Measurements from ENCODE around the gene C1orf35. TPM values are rescaled to one million over a fixed set of nuclear protein-coding genes. Genes with fewer than 3 reads are reported as not detected.
A peak's percentile ranks its signal among the peaks of the same experiment; 100 is the strongest.

Gene C1orf35
- total and polyA plus RNA-seq, 4 experiments from 2014 or later = 16.4 to 30.7 (median 24.2) TPM

- Histone ChIP-seq H3K27ac (ENCODE audit: low read depth, low read length) (peak overlapping the region; percentile 98), H3K36me3 (ENCODE audit: insufficient read depth, low read length) (peaks cover 16% of the 10 kb centered on the region), H3K9me3 (ENCODE audit: control insufficient read depth in 1 of 2, low read length in 2 of 2) (no peaks in the 10 kb centered on the region), H3K4me3 (ENCODE audit: low read length in 2 of 2) (peak overlapping the region; percentile 94 to 99), H3K27me3 (ENCODE audit: insufficient read depth, low read length) (no peaks in the 10 kb centered on the region), H3K4me1 (ENCODE audit: insufficient read depth, low read length) (peaks cover 52% of the 10 kb centered on the region)
- H3K27me3 Mint-ChIP-seq = no peaks in the 10 kb centered on the region
- peak in 4 of 5 donors; percentile 26 to 47 (median 32) for DNase-seq
- no peaks in the 10 kb centered on the region for H3K9me3 Mint-ChIP-seq
- H3K4me3 Mint-ChIP-seq = peak overlapping the region; percentile 92 to 97 (median 96)
- ChIA-PET CTCF (ENCODE audit: partially characterized antibody) (interaction anchor here (3.3 to 7.3 kb wide), 2 partner anchors 11 to 25 kb away, joined by 13 to 50 read pairs; partner anchors contain the start of gene IBA57), POLR2A (ENCODE audit: partially characterized antibody) (interaction anchor here (1.0 to 5.3 kb wide), 10 partner anchors 8 to 323 kb away, joined by 3 to 127 read pairs (median 7); partner anchors contain the start of genes ARF1, GJC2, IBA57 and TRIM11)
- peak overlapping the region; percentile 91 to 100 (median 100) for H3K27ac Mint-ChIP-seq
- H3K4me1 Mint-ChIP-seq = peaks cover 14 to 52% (median 35%) of the 10 kb centered on the region in 4 donors
- peaks cover 0 to 27% of the 10 kb centered on the region in 2 donors for H3K36me3 Mint-ChIP-seq
- intact Hi-C loops (cut with micrococcal nuclease) = loop anchor here (2.0 kb wide), 1 partner anchor 71 kb away; no protein-coding TSS in a partner anchor
Measured at GRCh38 chr1:228141226-228142044, 38.3 kb upstream of the C1orf35 start.

- Histone ChIP-seq H3K36me3 (ENCODE audit: insufficient read depth, low read length) (peaks cover 10% of the 10 kb centered on the region), H3K4me1 (ENCODE audit: insufficient read depth, low read length) (peaks cover 52% of the 10 kb centered on the region), H3K27me3 (ENCODE audit: insufficient read depth, low read length) (no peaks in the 10 kb centered on the region), H3K4me3 (ENCODE audit: low read length in 2 of 2) (peak overlapping the region; percentile 94 to 99), H3K27ac (ENCODE audit: low read depth, low read length) (peak overlapping the region; percentile 98), H3K9me3 (ENCODE audit: control insufficient read depth in 1 of 2, low read length in 2 of 2) (no peaks in the 10 kb centered on the region)
- H3K36me3 Mint-ChIP-seq = peaks cover 0 to 27% of the 10 kb centered on the region in 2 donors
- H3K27ac Mint-ChIP-seq = peak overlapping the region; percentile 91 to 100 (median 100)
- H3K27me3 Mint-ChIP-seq = peaks cover 0 to 5% of the 10 kb centered on the region in 2 donors
- ChIA-PET CTCF (ENCODE audit: partially characterized antibody) (interaction anchor here (3.3 to 7.3 kb wide), 2 partner anchors 10 to 26 kb away, joined by 13 to 50 read pairs; partner anchors contain the start of gene IBA57), POLR2A (ENCODE audit: partially characterized antibody) (interaction anchor here (0.6 to 5.3 kb wide), 20 partner anchors 9 to 1418 kb away, joined by 3 to 127 read pairs (median 6); partner anchors contain the start of genes ABCB10, ARF1, GJC2 and IBA57)
- peak overlapping the region; percentile 92 to 97 (median 96) for H3K4me3 Mint-ChIP-seq
- no peaks in the 10 kb centered on the region for H3K9me3 Mint-ChIP-seq
- DNase-seq = peak in 2 of 5 donors; percentile 22 to 24
- H3K4me1 Mint-ChIP-seq = peaks cover 14 to 51% (median 35%) of the 10 kb centered on the region in 4 donors
- intact Hi-C loops (cut with micrococcal nuclease) = loop anchor here (1.0 to 2.0 kb wide), 6 partner anchors 25 to 405 kb away; partner anchors contain the start of genes ARF1, C1orf35, IBA57 and JMJD4
Measured at GRCh38 chr1:228140724-228141225, 37.6 kb upstream of the C1orf35 start.

GRCh38 chr1:228139931-228140723 lies 37.0 kb upstream of the C1orf35 start, which contains the start of gene GUK1:
Gene GUK1 (plus strand): TSS chr1:228140279. CDS start chr1:228140303, 24 bp downstream.
- Mint-ChIP-seq H3K27ac (peak within 1 kb of the TSS; percentile 91 to 100 (median 100)), H3K4me3 (peak within 1 kb of the TSS; percentile 92 to 97 (median 96)), H3K4me1 (peaks cover 14 to 47% (median 35%) of the 10 kb centered on the region in 4 donors), H3K9me3 (no peaks in the 10 kb centered on the region), H3K36me3 (peaks cover 0 to 24% of the 10 kb centered on the region in 2 donors), H3K27me3 (peaks cover 0 to 7% of the 10 kb centered on the region in 2 donors)
- CTCF ChIA-PET (ENCODE audit: partially characterized antibody) = interaction anchor here (0.8 to 7.3 kb wide), 3 partner anchors 10 to 30 kb away, joined by 3 to 50 read pairs (median 13); partner anchors contain the start of gene IBA57
- Histone ChIP-seq H3K27ac (ENCODE audit: low read depth, low read length) (peak within 1 kb of the TSS; percentile 98), H3K27me3 (ENCODE audit: insufficient read depth, low read length) (no peaks in the 10 kb centered on the region), H3K4me1 (ENCODE audit: insufficient read depth, low read length) (peaks cover 47% of the 10 kb centered on the region), H3K9me3 (ENCODE audit: control insufficient read depth in 1 of 2, low read length in 2 of 2) (no peaks in the 10 kb centered on the region), H3K36me3 (ENCODE audit: insufficient read depth, low read length) (peaks cover 4% of the 10 kb centered on the region), H3K4me3 (ENCODE audit: low read length in 2 of 2) (peak within 1 kb of the TSS; percentile 94 to 99)
- POLR2A ChIA-PET (ENCODE audit: partially characterized antibody) = interaction anchor here (0.6 to 5.3 kb wide), 20 partner anchors 9 to 1419 kb away, joined by 3 to 127 read pairs (median 6); partner anchors contain the start of genes ABCB10, ARF1, GJC2 and IBA57
- peak; percentile 100 for DNase-seq
- intact Hi-C loops (cut with micrococcal nuclease) = loop anchor here (1.0 to 2.0 kb wide), 7 partner anchors 25 to 405 kb away; partner anchors contain the start of genes ARF1, C1orf35, IBA57 and JMJD4

GRCh38 chr1:228139406-228139930 lies 36.3 kb upstream of the C1orf35 start:
- peaks cover 12 to 46% (median 33%) of the 10 kb centered on the region in 4 donors for H3K4me1 Mint-ChIP-seq
- Histone ChIP-seq H3K36me3 (ENCODE audit: insufficient read depth, low read length) (peaks cover 4% of the 10 kb centered on the region), H3K4me3 (ENCODE audit: low read length in 2 of 2) (peak overlapping the region; percentile 77 to 83), H3K27me3 (ENCODE audit: insufficient read depth, low read length) (no peaks in the 10 kb centered on the region), H3K4me1 (ENCODE audit: insufficient read depth, low read length) (peaks cover 41% of the 10 kb centered on the region), H3K9me3 (ENCODE audit: control insufficient read depth in 1 of 2, low read length in 2 of 2) (no peaks in the 10 kb centered on the region), H3K27ac (ENCODE audit: low read depth, low read length) (peak overlapping the region; percentile 98)
- H3K27me3 Mint-ChIP-seq = peaks cover 0 to 8% of the 10 kb centered on the region in 2 donors
- POLR2A ChIA-PET (ENCODE audit: partially characterized antibody) = interaction anchor here (1.2 to 5.3 kb wide), 10 partner anchors 9 to 347 kb away, joined by 3 to 127 read pairs (median 12); partner anchors contain the start of genes ARF1, IBA57, MRPL55 and RNF187
- H3K27ac Mint-ChIP-seq = peak overlapping the region; percentile 91 to 100 (median 100)
- peak overlapping the region; percentile 92 to 97 (median 96) for H3K4me3 Mint-ChIP-seq
- H3K36me3 Mint-ChIP-seq = peaks cover 0 to 22% of the 10 kb centered on the region in 2 donors
- DNase-seq = no peak
- CTCF ChIA-PET (ENCODE audit: partially characterized antibody) = interaction anchor here (0.8 to 7.3 kb wide), 3 partner anchors 9 to 30 kb away, joined by 3 to 50 read pairs (median 13); partner anchors contain the start of gene IBA57
- no peaks in the 10 kb centered on the region for H3K9me3 Mint-ChIP-seq
- intact Hi-C loops (cut with micrococcal nuclease) = loop anchor here (1.0 kb wide), 1 partner anchor 319 kb away; a partner anchor contains a TSS

GRCh38 chr1:228136901-228137300 lies 33.8 kb upstream of the C1orf35 start:
- ChIA-PET POLR2A (ENCODE audit: partially characterized antibody) (interaction anchor here (1.3 to 4.3 kb wide), 2 partner anchors 29 to 350 kb away, joined by 4 to 24 read pairs; partner anchors contain the start of gene IBA57), CTCF (ENCODE audit: partially characterized antibody) (interaction anchor here (7.3 kb wide), 1 partner anchor 30 kb away, joined by 50 read pairs; the partner anchor contains the start of gene IBA57)
- H3K9me3 Mint-ChIP-seq = no peaks in the 10 kb centered on the region
- H3K4me1 ChIP-seq (ENCODE audit: insufficient read depth, low read length) = peaks cover 16% of the 10 kb centered on the region
- no peaks in the 10 kb centered on the region for H3K36me3 ChIP-seq (ENCODE audit: insufficient read depth, low read length)
- DNase-seq = no peak
- H3K27ac Mint-ChIP-seq = peak overlapping the region in 2 of 7 donors; percentile 6 to 30
- H3K27me3 ChIP-seq (ENCODE audit: insufficient read depth, low read length) = no peaks in the 10 kb centered on the region
- H3K27me3 Mint-ChIP-seq = peaks cover 0 to 8% of the 10 kb centered on the region in 2 donors
- intact Hi-C loops (cut with micrococcal nuclease) = no loop called here
- peaks cover 1 to 22% (median 10%) of the 10 kb centered on the region in 4 donors for H3K4me1 Mint-ChIP-seq
- no peaks in the 10 kb centered on the region for H3K9me3 ChIP-seq (ENCODE audit: control insufficient read depth in 1 of 2, low read length in 2 of 2)
- H3K4me3 ChIP-seq (ENCODE audit: low read length in 2 of 2) = no peak overlapping the region
- H3K27ac ChIP-seq (ENCODE audit: low read depth, low read length) = no peak overlapping the region
- peaks cover 0 to 13% of the 10 kb centered on the region in 2 donors for H3K36me3 Mint-ChIP-seq
- H3K4me3 Mint-ChIP-seq = no peak overlapping the region

- Mint-ChIP-seq H3K27me3 (peaks cover 4 to 10% of the 10 kb centered on the region in 2 donors), H3K27ac (no peak overlapping the region), H3K4me3 (no peak overlapping the region), H3K36me3 (no peaks in the 10 kb centered on the region), H3K4me1 (peaks cover 2 to 8% (median 5%) of the 10 kb centered on the region in 4 donors), H3K9me3 (no peaks in the 10 kb centered on the region)
- Histone ChIP-seq H3K4me3 (ENCODE audit: low read length in 2 of 2) (no peak overlapping the region), H3K4me1 (ENCODE audit: insufficient read depth, low read length) (peaks cover 10% of the 10 kb centered on the region), H3K27me3 (ENCODE audit: insufficient read depth, low read length) (no peaks in the 10 kb centered on the region), H3K9me3 (ENCODE audit: control insufficient read depth in 1 of 2, low read length in 2 of 2) (no peaks in the 10 kb centered on the region), H3K36me3 (ENCODE audit: insufficient read depth, low read length) (no peaks in the 10 kb centered on the region), H3K27ac (ENCODE audit: low read depth, low read length) (no peak overlapping the region)
- no peak for DNase-seq
- intact Hi-C loops (cut with micrococcal nuclease) = no loop called here
- ChIA-PET POLR2A (ENCODE audit: partially characterized antibody) (interaction anchor here (4.3 kb wide), 1 partner anchor 32 kb away, joined by 24 read pairs; the partner anchor contains the start of gene IBA57), CTCF (ENCODE audit: partially characterized antibody) (interaction anchor here (1.1 kb wide), 1 partner anchor 8 kb away, joined by 3 read pairs; no protein-coding TSS in a partner anchor)
Measured at GRCh38 chr1:228134591-228134990, 31.5 kb upstream of the C1orf35 start.
